Measurements from ENCODE around the gene CDK15. TPM values are rescaled to one million over a fixed set of nuclear protein-coding genes. Genes with fewer than 3 reads are reported as not detected.

The CDK15 gene
- total RNA-seq, result 0.24 TPM in 1 of 2 replicates, not detected in the other

DNA sequence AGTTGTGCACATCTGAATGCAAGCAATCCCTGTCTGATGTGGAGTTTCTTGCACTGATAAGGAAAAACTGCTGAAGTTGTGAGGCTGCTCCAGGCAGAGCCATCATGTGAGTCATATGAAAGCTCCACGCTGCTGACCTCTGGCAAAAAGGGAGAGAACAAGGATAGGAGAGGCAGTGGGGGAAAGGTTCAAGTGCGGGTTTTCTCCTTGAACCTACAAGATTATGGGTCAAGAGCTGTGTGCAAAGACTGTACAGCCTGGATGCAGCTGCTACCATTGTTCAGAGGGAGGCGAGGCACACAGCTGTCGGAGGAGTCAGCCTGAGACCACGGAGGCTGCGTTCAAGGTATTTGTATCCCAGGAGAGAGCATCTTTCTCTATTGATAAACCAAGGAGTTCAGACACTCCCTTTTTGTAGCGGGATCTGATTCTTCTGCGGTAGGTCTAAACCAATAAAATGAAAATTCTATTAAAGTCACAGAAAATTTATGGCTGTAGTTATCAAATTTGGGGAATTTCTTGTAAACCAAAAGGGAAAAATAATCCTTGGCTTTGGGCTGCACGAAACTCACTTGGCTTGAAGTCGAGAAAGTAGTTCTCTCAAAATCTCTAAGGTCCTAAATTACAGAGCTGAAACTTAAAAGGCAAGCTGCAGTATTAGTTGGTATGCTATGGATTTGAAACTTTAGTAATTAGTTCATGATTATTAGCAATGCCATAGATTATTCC lies at the start of gene CDK15:
CDK15 (plus strand) TSS at position 96 of the 729 bp plus-strand sequence; CDS start at position 224, 128 bp downstream.

DNA sequence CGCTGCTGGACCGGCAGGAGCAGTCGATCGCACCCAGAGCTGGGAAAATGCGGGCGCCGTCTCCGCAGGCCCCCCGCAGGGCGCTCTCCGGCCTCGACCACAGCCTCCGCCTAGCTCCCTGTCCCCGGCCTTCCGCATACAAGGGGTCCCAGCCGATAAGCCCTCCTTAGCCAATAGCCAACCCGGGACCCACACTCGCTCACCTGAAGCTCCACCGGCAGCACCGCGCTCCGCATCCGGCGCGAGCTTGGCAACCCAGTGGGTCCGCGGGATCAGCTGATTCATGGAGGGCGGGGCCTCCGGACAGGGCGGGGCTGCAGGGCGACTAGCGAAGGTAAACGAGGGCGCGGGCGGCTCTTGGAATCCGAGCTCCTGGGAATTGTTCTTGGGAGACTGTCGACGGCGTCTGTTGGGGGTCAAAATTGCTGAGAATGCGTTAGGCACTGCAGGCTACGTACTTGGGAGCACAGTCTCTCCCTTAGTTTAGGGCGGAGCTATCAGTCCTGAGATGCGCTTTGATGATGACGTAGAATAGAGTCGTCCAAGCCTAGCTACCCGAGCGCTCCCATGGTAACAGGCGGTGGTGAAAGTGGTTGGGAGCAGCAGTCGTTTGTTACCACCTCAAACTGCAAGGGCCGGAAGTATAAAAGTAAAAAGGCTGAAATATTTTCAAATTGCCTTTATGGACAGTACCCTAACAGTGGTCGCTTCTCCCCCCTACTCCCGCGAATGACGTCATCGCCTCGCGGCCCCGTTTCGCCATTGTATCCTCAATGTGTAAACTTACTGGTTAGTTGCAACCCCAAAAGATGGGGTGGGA lies 25.5 kb upstream of the CDK15 start, which contains the start of gene ALS2:
ALS2 (minus strand) TSS at position 260 of the 820 bp plus-strand sequence. CDS start 12,048 bp downstream, outside the sequence.

Other genes starting within 250 kb of the CDK15 start
- gene TMEM237, start 163.0 kb upstream of the CDK15 start, total RNA-seq, result 24.5 and 26.7 TPM in 2 replicates
- gene MPP4, start 107.9 kb upstream of the CDK15 start, total RNA-seq, result not detected in 2 replicates
- gene ALS2, start 25.6 kb upstream of the CDK15 start, total RNA-seq, result 16.0 and 26.3 TPM in 2 replicates
- gene FZD7, start 227.3 kb downstream of the CDK15 start, total RNA-seq, result 0.85 and 13.7 TPM in 2 replicates

Data from tracheal epithelial cell (primary cell).